ENCODE results near the gene SP110.
A peak's percentile ranks its signal among the peaks of the same experiment; 100 is the strongest.

SP110 gene

DNA sequence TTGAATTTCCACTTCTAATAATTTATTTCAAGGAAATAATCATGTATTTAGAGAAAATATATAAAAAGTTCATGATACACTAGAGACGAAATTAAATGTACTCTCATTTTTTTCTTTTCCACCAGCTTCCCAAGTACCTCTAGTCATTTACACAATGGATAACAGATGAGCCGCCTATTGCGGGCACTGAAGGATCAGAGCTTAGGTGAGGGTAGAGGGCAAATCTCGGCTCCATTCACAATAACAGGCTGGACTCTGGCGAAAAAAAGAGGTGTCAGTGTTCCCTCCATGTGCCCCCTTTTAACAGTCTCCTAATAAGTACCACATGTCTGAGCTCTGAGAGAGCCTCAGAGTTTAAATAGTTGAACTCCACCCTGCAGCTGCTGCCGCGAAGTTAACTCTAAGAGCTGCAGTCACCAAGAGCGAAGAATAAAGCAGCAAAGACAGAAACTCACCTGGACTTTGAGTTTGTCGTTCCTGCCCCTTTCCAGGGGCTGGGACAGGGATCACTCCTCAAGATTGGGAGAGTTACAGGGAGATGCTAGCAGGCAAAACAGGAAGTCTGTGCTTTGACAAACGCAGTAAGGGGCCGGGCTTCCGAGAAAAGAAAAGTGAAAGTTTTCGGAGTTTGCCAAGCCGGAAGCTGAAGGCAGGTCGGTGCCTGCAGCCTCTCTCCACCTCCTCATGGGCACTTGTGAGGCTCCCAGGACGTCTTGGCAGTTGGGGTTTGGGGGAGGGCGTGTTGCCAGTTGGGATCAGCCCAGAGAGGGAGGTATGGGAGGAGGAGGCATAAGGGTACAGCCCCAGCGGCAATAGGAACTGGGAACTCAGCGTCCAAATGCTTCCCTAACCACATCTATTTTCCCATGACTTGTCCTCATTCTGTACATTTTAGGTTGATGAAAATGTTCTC, at the start of gene SP110:
SP110 (minus strand) TSS at position 566 of the 913 bp plus-strand sequence. CDS start 3,057 bp downstream, outside the sequence.
- DNase-seq, result peak; percentile 62

DNA sequence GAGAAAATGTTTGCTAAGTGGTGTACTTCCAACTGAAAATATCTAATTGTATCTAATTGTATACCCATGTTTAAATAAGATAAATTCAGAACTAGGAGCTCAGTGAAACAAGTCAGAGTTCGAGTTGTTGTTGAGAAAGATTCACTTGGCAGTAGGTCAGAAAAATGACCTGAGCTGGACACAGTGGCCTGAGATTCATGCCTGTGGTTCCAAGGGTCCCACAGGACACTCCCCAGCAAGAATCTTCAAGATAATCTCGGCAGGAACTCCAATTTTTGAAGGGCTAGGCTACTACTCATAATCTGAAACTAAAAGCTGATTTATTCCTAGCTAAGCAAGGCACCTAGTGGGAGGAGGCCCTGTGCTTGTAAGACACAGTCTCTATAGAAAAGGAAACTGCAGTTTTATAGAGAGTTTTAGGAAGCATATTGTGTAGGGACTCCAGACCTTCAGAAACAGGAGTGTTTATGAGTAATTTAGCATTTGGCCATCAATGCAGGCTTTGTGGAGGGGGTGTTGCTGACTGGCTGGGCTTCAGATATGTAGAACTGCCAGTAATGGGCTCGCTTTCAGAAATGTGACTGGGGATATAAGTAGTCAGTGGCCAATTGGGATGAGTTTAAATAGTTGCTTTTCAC, 48.9 kb upstream of the SP110 start:
- DNase-seq, result no peak

GRCh38 chr2:230267556-230267955, 47.8 kb upstream of the SP110 start:
- no peak for DNase-seq

- no peak for DNase-seq
Observed at GRCh38 chr2:230267059-230267458, 47.3 kb upstream of the SP110 start.

DNA sequence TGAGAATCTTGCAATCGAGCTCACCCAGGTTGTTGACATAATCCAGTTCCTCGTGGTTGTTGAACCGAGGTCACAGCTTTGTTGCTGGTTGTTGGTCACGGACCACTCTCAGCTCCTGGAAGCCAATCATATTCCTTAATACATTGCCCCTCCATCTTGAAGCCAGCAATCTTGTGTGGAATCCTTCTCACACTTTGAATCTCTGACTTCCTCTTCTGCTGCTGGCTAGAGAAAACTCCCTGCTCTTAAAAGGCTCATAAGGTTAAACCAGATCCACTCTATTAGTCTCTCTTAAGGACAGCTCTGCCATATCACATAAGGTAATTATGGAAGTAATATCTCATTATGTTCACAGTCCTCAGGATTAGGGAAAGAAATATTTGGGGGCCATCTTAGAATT, 46.9 kb upstream of the SP110 start:
- DNase-seq, result no peak

GRCh38 chr2:230264945-230265344, 45.2 kb upstream of the SP110 start:
- DNase-seq, result peak; percentile 76

GRCh38 chr2:230262246-230262645, 42.5 kb upstream of the SP110 start:
- DNase-seq, result no peak

- DNase-seq, result no peak
Observed at GRCh38 chr2:230258483-230258882, 38.7 kb upstream of the SP110 start.

- DNase-seq, result no peak
Observed at GRCh38 chr2:230256733-230257332, 37.0 kb upstream of the SP110 start.

DNA sequence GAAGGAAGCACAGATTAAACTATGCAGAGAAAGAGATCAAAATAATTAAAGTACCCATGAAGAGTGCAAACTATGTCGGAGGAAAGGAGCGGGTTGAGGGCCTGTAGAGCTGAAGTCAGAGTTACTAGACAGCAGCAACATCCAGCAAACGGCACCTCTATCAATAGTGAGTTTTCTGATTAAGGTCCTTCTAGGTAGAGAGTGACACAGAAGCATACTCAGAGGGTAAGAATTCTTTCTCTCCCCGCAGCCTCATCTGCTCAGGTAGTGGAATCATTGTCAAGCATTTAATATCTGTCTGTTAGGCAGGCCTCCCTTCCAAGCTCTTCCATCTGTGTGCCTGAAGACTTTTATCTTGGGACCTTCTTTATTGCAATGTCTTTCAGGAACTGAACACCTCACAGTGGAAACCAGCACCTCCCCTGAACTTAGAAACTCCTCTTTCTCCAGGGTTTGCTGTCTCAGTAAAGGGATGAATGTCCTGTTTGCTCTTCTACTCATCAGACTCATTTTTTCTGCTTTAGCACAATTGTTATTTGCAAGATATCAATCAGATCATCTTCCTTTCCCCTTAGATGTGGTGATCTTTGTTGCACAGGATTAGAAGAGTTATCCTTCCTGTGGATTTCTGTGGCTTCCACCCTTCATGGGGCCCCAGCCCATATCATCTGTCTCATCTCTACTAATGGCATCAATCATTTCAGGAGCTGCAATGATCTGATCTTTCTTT, 34.5 kb upstream of the SP110 start:
- no peak for DNase-seq

- DNase-seq, result no peak
Observed at GRCh38 chr2:230250231-230250630, 30.4 kb upstream of the SP110 start.

- no peak for DNase-seq
Observed at GRCh38 chr2:230246206-230246605, 26.4 kb upstream of the SP110 start.

- no peak for DNase-seq
Observed at GRCh38 chr2:230244211-230244610, 24.4 kb upstream of the SP110 start.

DNA sequence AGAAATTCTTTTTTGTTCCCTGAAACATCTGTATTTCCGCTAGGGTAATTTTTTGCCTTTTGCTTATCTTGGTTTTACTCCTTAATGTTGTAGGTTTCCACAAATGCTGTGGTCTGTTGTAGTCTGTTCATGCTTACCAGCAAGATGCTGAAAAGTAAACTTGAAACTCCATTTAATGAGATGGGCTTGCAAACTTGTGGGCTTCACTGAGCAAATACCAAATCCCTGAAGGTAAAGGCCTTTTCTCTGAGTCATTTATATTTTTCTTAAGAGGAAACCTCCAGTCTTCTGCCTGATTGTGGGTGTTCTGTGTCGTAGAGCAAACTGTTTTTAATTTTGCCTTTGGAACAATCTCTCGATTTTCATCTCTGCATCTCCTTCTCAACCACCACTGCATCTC, 15.1 kb upstream of the SP110 start:
- no peak for DNase-seq

DNA sequence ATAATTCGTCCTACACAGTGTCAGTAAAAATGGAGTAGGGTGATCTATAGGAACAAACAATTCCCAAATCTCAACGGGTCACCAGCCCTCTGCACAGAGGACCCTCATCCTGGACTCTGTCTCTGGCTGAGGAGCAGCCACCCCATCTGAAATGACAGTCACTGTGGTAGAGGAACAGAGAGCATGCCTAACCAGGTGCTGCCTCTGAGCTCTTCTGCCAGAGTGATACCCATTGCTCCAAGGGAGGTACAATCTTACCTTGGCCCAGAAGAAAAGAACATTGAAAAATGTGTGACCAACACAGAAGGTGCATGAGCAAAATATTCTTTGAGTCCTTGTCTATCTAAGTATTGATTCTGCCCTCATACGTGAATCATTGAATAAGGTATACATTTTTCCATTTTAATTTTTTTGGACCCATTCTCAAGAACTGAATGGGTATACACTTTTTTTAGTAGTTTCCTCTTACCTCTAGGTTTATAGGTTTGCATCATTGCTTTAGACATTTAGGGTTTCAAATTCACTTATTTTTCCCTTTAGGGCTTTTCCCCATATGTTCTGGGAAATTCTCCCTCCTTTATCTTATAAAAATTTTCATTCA, 14.4 kb upstream of the SP110 start:
- DNase-seq, result no peak

- no peak for DNase-seq
Observed at GRCh38 chr2:230231251-230231650, 11.5 kb upstream of the SP110 start.

DNA sequence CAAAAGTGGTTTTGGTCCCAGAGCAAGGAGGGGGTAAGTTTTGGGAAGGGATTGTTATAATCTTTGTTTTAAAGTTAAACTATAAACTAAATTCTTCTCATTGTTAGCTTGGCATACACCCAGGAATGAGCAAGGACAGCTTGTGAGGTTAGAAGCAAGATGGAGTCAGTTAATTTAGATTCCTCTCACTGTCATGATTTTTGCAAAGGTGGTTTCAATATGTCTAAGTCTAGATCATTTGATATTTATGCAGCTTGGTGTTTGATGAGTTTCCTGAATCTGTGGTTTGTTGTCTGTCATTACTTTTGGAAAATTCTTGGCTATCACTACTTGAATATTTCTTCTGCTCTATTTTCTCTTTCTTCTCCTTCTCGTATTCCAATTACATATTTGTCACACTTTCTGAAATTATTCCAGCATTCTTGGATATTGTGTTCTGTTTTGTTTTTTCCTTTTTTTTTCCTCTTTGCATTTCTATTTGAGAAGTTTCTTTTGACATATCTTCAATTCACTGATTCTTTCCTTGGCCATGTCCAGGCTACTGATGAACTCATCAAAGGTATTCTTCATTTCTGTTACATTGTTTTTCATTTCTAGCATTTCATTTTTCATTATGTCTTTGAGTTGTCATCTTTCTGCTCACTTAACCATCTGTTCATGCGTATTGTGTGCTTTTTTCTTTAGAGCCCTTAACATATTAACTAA, 10.9 kb upstream of the SP110 start:
- DNase-seq, result no peak

DNA sequence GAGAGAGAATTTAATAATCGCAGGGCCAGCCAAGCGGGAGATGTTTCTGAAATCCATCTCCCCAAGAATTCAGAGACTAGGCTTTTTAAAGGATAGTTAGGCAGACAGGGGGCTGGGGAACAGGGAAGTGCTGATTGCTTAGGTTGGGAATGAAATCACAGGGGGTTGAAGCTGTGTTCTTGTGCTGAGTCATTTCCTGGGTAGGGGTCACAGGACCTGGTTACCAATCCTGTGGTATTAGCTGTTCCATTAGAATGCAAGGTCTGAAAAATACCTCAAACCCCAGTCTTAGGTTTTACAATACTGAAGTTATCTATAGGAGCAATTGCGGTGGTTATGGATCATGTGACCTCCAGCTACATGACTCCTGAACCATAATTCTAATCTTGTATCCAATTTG, 10.3 kb upstream of the SP110 start:
- DNase-seq, result no peak

GRCh38 chr2:230227216-230227615, 7.4 kb upstream of the SP110 start:
- no peak for DNase-seq

GRCh38 chr2:230226051-230226551, 6.3 kb upstream of the SP110 start:
- DNase-seq, result no peak

GRCh38 chr2:230225486-230225885, 5.7 kb upstream of the SP110 start, which contains the start of gene SP140:
TSS of gene SP140 (plus strand) at chr2:230225736. CDS start at chr2:230225845, 109 bp downstream.
- no peak for DNase-seq

DNA sequence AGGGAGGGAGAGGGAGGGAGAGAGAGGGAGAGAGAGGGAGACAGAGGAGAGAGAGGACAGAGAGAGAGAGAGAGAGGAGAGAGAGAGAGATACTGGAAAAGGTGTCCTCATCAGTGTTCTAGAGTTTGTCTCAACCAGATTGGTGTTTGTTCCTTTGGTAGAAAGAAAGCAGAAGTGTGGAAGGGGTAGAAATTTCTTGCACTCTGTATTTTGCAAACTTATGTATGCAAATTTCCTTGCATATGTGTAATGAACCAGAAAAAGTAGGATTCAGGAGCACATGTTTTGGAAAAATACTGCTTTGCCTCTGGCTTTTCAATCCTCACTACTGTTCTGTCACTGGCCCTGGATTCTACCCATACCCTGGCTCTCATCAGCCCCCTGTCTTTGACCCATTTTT, 4.7 kb upstream of the SP110 start:
- DNase-seq, result no peak
